Breast epithelium (tissue), 3 donors: ENCODE data around the gene SUPT20HL2.
"Not testable (repeated sequence)": the region's sequence is repeated elsewhere in the genome, so short reads cannot be mapped to it uniquely, and the experiment has no call there.

Experiments used
- POLR2A ChIP-seq: fragments of 450-650 bp; IDR thresholded peaks from one replicate; pipeline ENCODE4 v1.6.1; 2016; ENCODE audit warnings: antibody characterized with exemption, mild to moderate bottlenecking, moderate library complexity
- POLR2AphosphoS5 ChIP-seq, 3 donors: sonication (generic); formaldehyde crosslinking; IDR thresholded peaks; one replicate each; pipeline ENCODE4 v1.6.1; 2017; ENCODE audit warnings: antibody characterized with exemption in 3 of 3
- TF ChIP-seq, protein P1 (sequence below), 3 donors: fragments of 450-650 bp; IDR thresholded peaks; one replicate each; pipeline ENCODE4 v1.5.1; 2016 to 2017; ENCODE audit warnings: antibody characterized with exemption in 3 of 3, mild to moderate bottlenecking in 3 of 3, moderate library complexity in 3 of 3

DNA sequence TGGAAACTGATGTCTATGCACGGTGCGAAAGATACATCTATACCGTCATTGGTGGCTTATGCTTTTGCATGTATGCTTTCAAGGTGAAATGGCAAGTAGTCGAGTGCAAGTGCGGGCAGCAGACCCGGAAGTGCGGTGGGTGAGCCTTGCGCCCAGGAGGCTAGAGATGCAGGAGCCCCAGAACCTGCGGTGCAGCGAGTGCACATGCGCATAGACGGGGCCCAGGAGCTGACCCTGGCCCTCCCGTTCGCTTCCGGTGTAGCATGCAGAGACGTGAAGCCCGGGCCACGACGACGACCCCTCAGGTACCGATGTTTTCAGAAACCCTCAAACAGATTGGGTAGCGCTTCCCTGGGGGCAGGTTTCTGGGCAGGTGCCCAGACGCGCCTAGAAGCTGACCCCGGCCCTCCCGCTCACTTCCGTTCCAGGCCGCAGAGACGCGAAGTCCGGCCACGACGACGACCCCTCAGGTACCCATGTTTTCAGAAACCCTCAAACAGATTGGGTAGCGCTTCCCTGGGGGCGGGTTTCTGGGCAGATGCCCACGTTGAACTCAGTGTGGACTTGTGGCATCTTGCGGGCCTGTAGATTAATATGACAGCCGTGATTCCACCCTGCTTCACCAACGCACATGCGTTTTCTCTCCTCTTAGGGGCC lies 48.3 kb upstream of the SUPT20HL2 start:
- TF ChIP-seq, protein P1, sequence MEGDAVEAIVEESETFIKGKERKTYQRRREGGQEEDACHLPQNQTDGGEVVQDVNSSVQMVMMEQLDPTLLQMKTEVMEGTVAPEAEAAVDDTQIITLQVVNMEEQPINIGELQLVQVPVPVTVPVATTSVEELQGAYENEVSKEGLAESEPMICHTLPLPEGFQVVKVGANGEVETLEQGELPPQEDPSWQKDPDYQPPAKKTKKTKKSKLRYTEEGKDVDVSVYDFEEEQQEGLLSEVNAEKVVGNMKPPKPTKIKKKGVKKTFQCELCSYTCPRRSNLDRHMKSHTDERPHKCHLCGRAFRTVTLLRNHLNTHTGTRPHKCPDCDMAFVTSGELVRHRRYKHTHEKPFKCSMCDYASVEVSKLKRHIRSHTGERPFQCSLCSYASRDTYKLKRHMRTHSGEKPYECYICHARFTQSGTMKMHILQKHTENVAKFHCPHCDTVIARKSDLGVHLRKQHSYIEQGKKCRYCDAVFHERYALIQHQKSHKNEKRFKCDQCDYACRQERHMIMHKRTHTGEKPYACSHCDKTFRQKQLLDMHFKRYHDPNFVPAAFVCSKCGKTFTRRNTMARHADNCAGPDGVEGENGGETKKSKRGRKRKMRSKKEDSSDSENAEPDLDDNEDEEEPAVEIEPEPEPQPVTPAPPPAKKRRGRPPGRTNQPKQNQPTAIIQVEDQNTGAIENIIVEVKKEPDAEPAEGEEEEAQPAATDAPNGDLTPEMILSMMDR (IDR thresholded peaks at IDR 0.05), result not testable (repeated sequence)
- TF ChIP-seq POLR2AphosphoS5 (IDR thresholded peaks at IDR 0.05); POLR2A: not testable (repeated sequence)
